A549 (cell line): ENCODE measurements around the gene LRRC8E. TPM values are rescaled to one million over a fixed set of nuclear protein-coding genes. Genes with fewer than 3 reads are reported as not detected.

Experiments used
- ATAC-seq, 2 experiments: fragments of 200-7000 bp in 1 of 2; fragments of >200 bp in 1 of 2; cut with Nextera tagmentation in 1 of 2; cut with Tn5 transposase in 1 of 2; 3 replicates each; pipeline versions ENCODE4 v1.8.0 to v1.9.1; 2018 to 2020; ENCODE audit warnings: mild to moderate bottlenecking in 1 of 2, moderate library complexity in 1 of 2
- CTCF ChIA-PET: fragments of 300-600 bp; sonication (Branson Sonifier 250); formaldehyde crosslinking; extraction: SDS; loops from one replicate; lab custom pipeline; 2021; ENCODE audit warnings: antibody characterized with exemption, inconsistent platforms; lab: Yijun Ruan, JAX
- POLR2A ChIA-PET: fragments of 350-600 bp; formaldehyde crosslinking; extraction: SDS; loops from one replicate; lab custom pipeline; 2021; ENCODE audit warnings: antibody characterized with exemption, inconsistent platforms; lab: Yijun Ruan, JAX
- DNase-seq, 2 experiments: peaks; one replicate each; pipeline versions ENCODE4 v3.0.0 to v3.0.0-alpha.2; 2011 to 2016; ENCODE audit warnings: low read depth in 1 of 2, low spot score in 1 of 2
- FAIRE-seq: peaks from 2 replicates; lab custom pipeline; 2011; peaks lifted over from hg19 to GRCh38; lab: Jason Lieb, UNC
- H3K27ac ChIP-seq, 2 experiments: fragments of >200 bp; sonication (Bioruptor Twin); formaldehyde crosslinking; 3 replicates each; pipeline ENCODE4 v1.5.1; 2016 to 2017
- H3K4me1 ChIP-seq: fragments of >200 bp; sonication (Bioruptor Twin); formaldehyde crosslinking; 3 replicates; pipeline ENCODE4 v1.6.1; 2016
- H3K4me2 ChIP-seq: fragments of >200 bp; sonication (Bioruptor Twin); formaldehyde crosslinking; 3 replicates; pipeline ENCODE4 v1.6.1; 2016
- H3K4me3 ChIP-seq: fragments of >200 bp; sonication (Bioruptor Twin); formaldehyde crosslinking; 3 replicates; pipeline ENCODE4 v1.5.1; 2016
- H3K9me3 ChIP-seq: fragments of >200 bp; sonication (Bioruptor Twin); formaldehyde crosslinking; 3 replicates; pipeline ENCODE4 v1.6.1; 2016
- BCL3 ChIP-seq: fragments of >200 bp; sonication (Bioruptor Twin); formaldehyde crosslinking; IDR thresholded peaks from 3 replicates; pipeline ENCODE4 v1.6.1; 2016
- BHLHE40 ChIP-seq: IDR thresholded peaks from 2 replicates; pipeline ENCODE4 v1.6.1; 2012; ENCODE audit warnings: low read depth, low read length, inconsistent platforms
- CBX2 ChIP-seq: fragments of 200-600 bp; sonication (generic); IDR thresholded peaks from 2 replicates; pipeline ENCODE4 v1.6.1; 2016; ENCODE audit warnings: low read depth, mild to moderate bottlenecking, borderline replicate concordance
- CBX8 ChIP-seq: fragments of 200-600 bp; sonication (generic); IDR thresholded peaks from 2 replicates; pipeline ENCODE4 v1.6.1; 2016
- KDM1A ChIP-seq: fragments of 200-600 bp; sonication (generic); IDR thresholded peaks from 2 replicates; pipeline ENCODE4 v1.6.1; 2016; ENCODE audit warnings: low read depth, mild to moderate bottlenecking
- MAFK ChIP-seq: fragments of 450-650 bp; IDR thresholded peaks from 2 replicates; pipeline ENCODE4 v1.6.1; 2014; ENCODE audit not compliant: partially characterized antibody
- MYC ChIP-seq: IDR thresholded peaks from 2 replicates; pipeline ENCODE4 v1.6.1; 2012; ENCODE audit warnings: mild to moderate bottlenecking, inconsistent platforms, low read length, improper control_type of control experiment, borderline replicate concordance
- NFE2L2 ChIP-seq: fragments of 150-350 bp; conservative IDR thresholded peaks from 2 replicates; pipeline ENCODE4 v1.6.1; 2014; ENCODE audit warnings: low read length
- ZC3H11A ChIP-seq: fragments of 450-650 bp; IDR thresholded peaks from 2 replicates; pipeline ENCODE4 v1.6.1; 2014; ENCODE audit warnings: antibody characterized with exemption, mild to moderate bottlenecking
- ZSCAN20 ChIP-seq: fragments of 250-450 bp; sonication (Bioruptor Pico); IDR thresholded peaks from 2 replicates; pipeline ENCODE4 v1.8.0; 2022; ENCODE audit warnings: mild to moderate bottlenecking, moderate library complexity
- WGBS: methylation state at CpG from one replicate; pipeline ENCODE4 v1.1.6; 2017; ENCODE audit errors: missing lambda C conversion rate; 5-methylcytosine and 5-hydroxymethylcytosine counted together
- polyA plus RNA-seq, 4 experiments: library from polyadenylated mRNA; depleted of rRNA in 3 of 4; stranded (reverse); fragments of >200 nt; fragmentation: RNase III in 1 of 4; extraction: RNeasy Plus Mini Kit Qiagen cat#74134 plus additional on column Dnase treatment in 1 of 4; gene quantifications; 2 replicates in 3 of 4; 3 replicates in 1 of 4; pipeline ENCODE4 v1.2.3, GENCODE V29; 2011 to 2017
- TF ChIP-seq, protein P1 (sequence below): IDR thresholded peaks from 2 replicates; pipeline ENCODE4 v1.6.1; 2012
- TF ChIP-seq, protein P2 (sequence below): fragments of 200-600 bp; sonication (generic); IDR thresholded peaks from 2 replicates; pipeline ENCODE4 v1.6.1; 2016; ENCODE audit warnings: antibody characterized with exemption, mild to moderate bottlenecking, moderate library complexity

The LRRC8E gene
- polyA plus RNA-seq, 2 of the 4 experiments (the other 2 are of a cell fraction) = 4.0 to 4.4 TPM

- TF ChIP-seq BCL3 = no peak
- no peak for TF ChIP-seq ZC3H11A
- TF ChIP-seq BHLHE40 = 0 out of 2 replicates have a peak, but pooled peaks have one; percentile 24
- TF ChIP-seq, protein P1, sequence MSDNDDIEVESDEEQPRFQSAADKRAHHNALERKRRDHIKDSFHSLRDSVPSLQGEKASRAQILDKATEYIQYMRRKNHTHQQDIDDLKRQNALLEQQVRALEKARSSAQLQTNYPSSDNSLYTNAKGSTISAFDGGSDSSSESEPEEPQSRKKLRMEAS = peak; percentile 36; the same call in 1 of the 2 replicates
Observed at GRCh38 chr19:7868671-7869452, 19.4 kb upstream of the LRRC8E start (continued).

GRCh38 chr19:7869453-7869909 is 18.8 kb upstream of the LRRC8E start:
- H3K4me3 ChIP-seq = peak overlapping the region; percentile 54
- no CpG with 5 or more reads among the region's 47 CpGs for WGBS
- TF ChIP-seq CBX8 = no peak
- TF ChIP-seq, protein P1 = peak; percentile 27; the same call in 1 of the 2 replicates
- FAIRE-seq (no peak), DNase-seq (peak in 1 of 2 experiments; percentile 84), ATAC-seq (peak; percentile 28 to 42)
- CTCF ChIA-PET = interaction anchor here (0.7 to 2.5 kb wide), 22 partner anchors 8 to 288 kb away, joined by 3 to 25 read pairs (median 8); partner anchors contain the start of genes MAP2K7, SNAPC2 and TIMM44
- no peaks in the 10 kb centered on the region for H3K9me3 ChIP-seq
- H3K4me2 ChIP-seq = peak overlapping the region; percentile 81
- peak overlapping the region; percentile 47 to 82; a peak in 5 of 6 replicates for H3K27ac ChIP-seq
- POLR2A ChIA-PET = interaction anchor here (0.9 to 2.2 kb wide), 7 partner anchors 17 to 363 kb away, joined by 3 to 10 read pairs (median 4); partner anchors contain the start of genes LRRC8E, MAP2K7, SNAPC2 and TIMM44
- peaks cover 29% of the 10 kb centered on the region for H3K4me1 ChIP-seq

DNA sequence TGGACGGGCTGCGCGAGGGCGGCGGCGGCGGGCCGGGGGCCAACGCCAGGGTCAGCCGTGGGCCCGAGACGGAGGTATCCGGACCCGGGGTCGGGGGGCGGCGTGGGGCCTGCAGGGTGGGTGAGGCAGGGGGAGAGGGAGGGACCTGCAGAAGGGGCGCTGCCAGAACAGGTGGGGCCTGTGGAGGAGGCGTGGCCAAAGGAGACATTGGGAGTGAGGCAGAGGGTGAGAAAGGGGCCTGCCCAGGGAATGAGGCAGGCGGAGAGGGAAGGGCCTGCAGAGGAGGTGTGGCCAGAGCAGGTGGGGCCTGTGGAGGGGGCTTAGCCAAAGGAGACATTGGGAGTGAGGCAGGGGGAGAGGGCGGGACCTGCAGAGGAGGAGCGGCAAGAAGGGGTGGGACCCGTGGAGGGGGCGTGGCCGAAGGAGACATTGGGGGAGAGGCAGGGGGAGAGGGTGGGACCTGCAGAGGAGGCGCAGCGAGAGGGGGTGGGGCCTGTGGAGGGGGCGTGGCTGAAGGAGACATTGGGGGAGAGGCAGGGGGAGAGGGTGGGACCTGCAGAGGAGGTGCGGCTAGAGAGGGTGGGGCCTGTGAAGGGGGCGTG is 18.3 kb upstream of the LRRC8E start:
- ATAC-seq = peak; percentile 33 to 38
- DNase-seq = peak in 1 of 2 experiments; percentile 94
- POLR2A ChIA-PET = interaction anchor here (0.9 to 2.2 kb wide), 4 partner anchors 19 to 364 kb away, joined by 3 to 10 read pairs (median 5); partner anchors contain the start of genes LRRC8E, MAP2K7 and SNAPC2

More for the DNA sequence above, 18.3 kb upstream of the LRRC8E start:
- 0% methylated on average over 4 of the region's 30 CpGs for WGBS
- peak overlapping the region; percentile 47 to 82; a peak in 5 of 6 replicates for H3K27ac ChIP-seq
- no peak for FAIRE-seq
- H3K4me2 ChIP-seq = peak overlapping the region; percentile 81
- no peak for TF ChIP-seq BCL3
- no peak for TF ChIP-seq MYC
- no peak for TF ChIP-seq ZSCAN20 (CRISPR knock-in tag)
- TF ChIP-seq MAFK = no peak
- TF ChIP-seq NFE2L2 = no peak
- no peak for TF ChIP-seq KDM1A
- no peak for TF ChIP-seq CBX2
- TF ChIP-seq, protein P2, sequence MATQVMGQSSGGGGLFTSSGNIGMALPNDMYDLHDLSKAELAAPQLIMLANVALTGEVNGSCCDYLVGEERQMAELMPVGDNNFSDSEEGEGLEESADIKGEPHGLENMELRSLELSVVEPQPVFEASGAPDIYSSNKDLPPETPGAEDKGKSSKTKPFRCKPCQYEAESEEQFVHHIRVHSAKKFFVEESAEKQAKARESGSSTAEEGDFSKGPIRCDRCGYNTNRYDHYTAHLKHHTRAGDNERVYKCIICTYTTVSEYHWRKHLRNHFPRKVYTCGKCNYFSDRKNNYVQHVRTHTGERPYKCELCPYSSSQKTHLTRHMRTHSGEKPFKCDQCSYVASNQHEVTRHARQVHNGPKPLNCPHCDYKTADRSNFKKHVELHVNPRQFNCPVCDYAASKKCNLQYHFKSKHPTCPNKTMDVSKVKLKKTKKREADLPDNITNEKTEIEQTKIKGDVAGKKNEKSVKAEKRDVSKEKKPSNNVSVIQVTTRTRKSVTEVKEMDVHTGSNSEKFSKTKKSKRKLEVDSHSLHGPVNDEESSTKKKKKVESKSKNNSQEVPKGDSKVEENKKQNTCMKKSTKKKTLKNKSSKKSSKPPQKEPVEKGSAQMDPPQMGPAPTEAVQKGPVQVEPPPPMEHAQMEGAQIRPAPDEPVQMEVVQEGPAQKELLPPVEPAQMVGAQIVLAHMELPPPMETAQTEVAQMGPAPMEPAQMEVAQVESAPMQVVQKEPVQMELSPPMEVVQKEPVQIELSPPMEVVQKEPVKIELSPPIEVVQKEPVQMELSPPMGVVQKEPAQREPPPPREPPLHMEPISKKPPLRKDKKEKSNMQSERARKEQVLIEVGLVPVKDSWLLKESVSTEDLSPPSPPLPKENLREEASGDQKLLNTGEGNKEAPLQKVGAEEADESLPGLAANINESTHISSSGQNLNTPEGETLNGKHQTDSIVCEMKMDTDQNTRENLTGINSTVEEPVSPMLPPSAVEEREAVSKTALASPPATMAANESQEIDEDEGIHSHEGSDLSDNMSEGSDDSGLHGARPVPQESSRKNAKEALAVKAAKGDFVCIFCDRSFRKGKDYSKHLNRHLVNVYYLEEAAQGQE = no peak
- no peaks in the 10 kb centered on the region for H3K9me3 ChIP-seq
- H3K4me3 ChIP-seq = peak overlapping the region; percentile 54
- H3K4me1 ChIP-seq = peaks cover 29% of the 10 kb centered on the region
- CTCF ChIA-PET = interaction anchor here (0.7 to 2.5 kb wide), 21 partner anchors 7 to 288 kb away, joined by 3 to 25 read pairs (median 10); partner anchors contain the start of genes MAP2K7, SNAPC2 and TIMM44
